Measurements from ENCODE around the gene ZBTB16. TPM values are rescaled to one million over a fixed set of nuclear protein-coding genes. Genes with fewer than 3 reads are reported as not detected.
A peak's percentile ranks its signal among the peaks of the same experiment; 100 is the strongest.

The ZBTB16 gene
- total and polyA plus RNA-seq, 4 donors = 21.4 to 224 (median 102) TPM

- ATAC-seq (ENCODE audit: insufficient read depth, low FRiP score) = no peak
- Histone ChIP-seq H3K27ac (ENCODE audit: low read depth in 1 of 2, low read length in 1 of 2) (peak overlapping the region in 1 of 2 donors; percentile 38), H3K4me1 (ENCODE audit: control insufficient read depth in 5 of 5, insufficient read depth in 5 of 5, low read length in 5 of 5) (peaks cover 0 to 10% (median 0%) of the 10 kb centered on the region in 5 donors), H3K27me3 (ENCODE audit: control insufficient read depth in 3 of 3, insufficient read depth in 3 of 3, low read length in 2 of 3) (peaks cover 0 to 2% (median 0%) of the 10 kb centered on the region in 3 donors), H3K9me3 (ENCODE audit: control insufficient read depth in 4 of 4, insufficient read depth in 3 of 4, low read length in 3 of 4) (no peaks in the 10 kb centered on the region), H3K9ac (ENCODE audit: insufficient read depth in 1 of 2, low read length in 2 of 2) (no peak overlapping the region), H3K4me3 (no peak overlapping the region), H3K36me3 (ENCODE audit: control insufficient read depth in 4 of 4, insufficient read depth in 4 of 4, low read length in 4 of 4) (no peaks in the 10 kb centered on the region)
- DNase-seq = no peak
- no peak for TF ChIP-seq CTCF (IDR thresholded peaks at IDR 0.05; ENCODE audit: control extremely low read depth, extremely low read depth)
- 84 to 91% methylated on average over 7 of the region's 7 CpGs for WGBS, 2 donors
These were observed 18.8 kb upstream of the ZBTB16 start for GRCh38 chr11:114040706-114041211.

GRCh38 chr11:114042234-114042633 lies 17.3 kb upstream of the ZBTB16 start:
- Histone ChIP-seq H3K9ac (ENCODE audit: insufficient read depth in 1 of 2, low read length in 2 of 2) (no peak overlapping the region), H3K9me3 (ENCODE audit: control insufficient read depth in 4 of 4, insufficient read depth in 3 of 4, low read length in 3 of 4) (no peaks in the 10 kb centered on the region), H3K4me1 (ENCODE audit: control insufficient read depth in 5 of 5, insufficient read depth in 5 of 5, low read length in 5 of 5) (peaks cover 0 to 6% (median 0%) of the 10 kb centered on the region in 5 donors), H3K27me3 (ENCODE audit: control insufficient read depth in 3 of 3, insufficient read depth in 3 of 3, low read length in 2 of 3) (peaks cover 0 to 2% (median 0%) of the 10 kb centered on the region in 3 donors), H3K36me3 (ENCODE audit: control insufficient read depth in 4 of 4, insufficient read depth in 4 of 4, low read length in 4 of 4) (no peaks in the 10 kb centered on the region), H3K27ac (ENCODE audit: low read depth in 1 of 2, low read length in 1 of 2) (no peak overlapping the region), H3K4me3 (no peak overlapping the region)
- DNase-seq (no peak), ATAC-seq (ENCODE audit: insufficient read depth, low FRiP score) (no peak)
- no peak for TF ChIP-seq CTCF (IDR thresholded peaks at IDR 0.05; ENCODE audit: control extremely low read depth, extremely low read depth)
- WGBS, 2 donors = 76 to 89% methylated on average over 5 of the region's 5 CpGs

- Histone ChIP-seq H3K27ac (ENCODE audit: low read depth in 1 of 2, low read length in 1 of 2) (peak overlapping the region in 1 of 2 donors; percentile 51), H3K9ac (ENCODE audit: insufficient read depth in 1 of 2, low read length in 2 of 2) (no peak overlapping the region), H3K4me3 (no peak overlapping the region), H3K4me1 (ENCODE audit: control insufficient read depth in 5 of 5, insufficient read depth in 5 of 5, low read length in 5 of 5) (peaks cover 0 to 8% (median 0%) of the 10 kb centered on the region in 5 donors), H3K36me3 (ENCODE audit: control insufficient read depth in 4 of 4, insufficient read depth in 4 of 4, low read length in 4 of 4) (no peaks in the 10 kb centered on the region), H3K9me3 (ENCODE audit: control insufficient read depth in 4 of 4, insufficient read depth in 3 of 4, low read length in 3 of 4) (no peaks in the 10 kb centered on the region), H3K27me3 (ENCODE audit: control insufficient read depth in 3 of 3, insufficient read depth in 3 of 3, low read length in 2 of 3) (peaks cover 0 to 2% (median 0%) of the 10 kb centered on the region in 3 donors)
- no peak for TF ChIP-seq CTCF (IDR thresholded peaks at IDR 0.05; ENCODE audit: control extremely low read depth, extremely low read depth)
- DNase-seq (peak in 1 of 3 donors; percentile 14), ATAC-seq (ENCODE audit: insufficient read depth, low FRiP score) (no peak)
- WGBS, 2 donors = 68 to 76% methylated on average over 10 of the region's 10 CpGs
These were observed 15.3 kb upstream of the ZBTB16 start for GRCh38 chr11:114044042-114044871.
